HuH-7 (cell line): ENCODE measurements around the gene MFAP3L.
A peak's percentile ranks its signal among the peaks of the same experiment; 100 is the strongest.
"Not testable (repeated sequence)": the region's sequence is repeated elsewhere in the genome, so short reads cannot be mapped to it uniquely, and the experiment has no call there.

Experiments
- DNase-seq: peaks from one replicate; pipeline ENCODE4 v3.0.0; 2011; ENCODE audit warnings: low spot score

Gene MFAP3L

DNA sequence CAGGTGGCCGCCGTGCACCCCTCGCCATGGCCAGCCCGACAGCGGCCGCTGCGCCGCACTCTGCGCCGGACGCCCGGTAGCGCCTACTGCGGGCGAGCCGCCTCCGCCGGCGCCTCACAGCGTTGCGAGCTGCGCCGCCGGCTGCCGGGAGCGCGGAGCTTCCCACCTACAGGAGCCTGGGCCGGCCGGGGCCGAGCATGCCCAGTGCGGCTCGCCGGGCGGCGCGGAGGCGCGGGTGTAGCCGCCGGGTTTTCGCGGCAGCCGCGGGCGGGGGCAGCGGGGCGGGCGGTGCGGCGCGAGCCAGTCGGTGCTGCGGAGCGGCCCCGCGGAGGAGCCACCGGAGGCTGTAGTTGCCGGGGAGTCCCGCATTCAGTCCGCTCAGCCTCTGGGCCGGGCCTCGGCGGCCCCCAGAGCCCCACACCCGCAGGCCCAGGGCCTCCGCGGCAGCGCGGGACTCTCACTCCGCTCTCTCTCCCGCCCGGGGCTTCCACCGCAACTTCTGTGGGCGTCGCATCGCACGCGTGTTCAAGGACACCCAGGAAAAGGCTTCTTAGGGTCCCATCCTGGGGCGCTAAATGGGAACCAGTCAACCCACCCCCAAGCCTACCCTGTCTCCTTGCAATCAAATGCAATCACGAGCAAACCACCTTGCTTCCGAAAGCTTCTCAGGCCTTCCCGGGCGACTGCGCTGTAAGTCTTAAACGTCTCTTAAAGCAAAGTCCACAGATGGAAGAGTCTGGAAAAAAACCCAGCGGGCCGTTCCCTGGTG lies at the start of gene MFAP3L:
Gene MFAP3L, minus strand, starts transcription at position 143 of the 769 bp plus-strand sequence. CDS start 20,518 bp downstream, outside the sequence.
- DNase-seq, result peak; percentile 90

DNA sequence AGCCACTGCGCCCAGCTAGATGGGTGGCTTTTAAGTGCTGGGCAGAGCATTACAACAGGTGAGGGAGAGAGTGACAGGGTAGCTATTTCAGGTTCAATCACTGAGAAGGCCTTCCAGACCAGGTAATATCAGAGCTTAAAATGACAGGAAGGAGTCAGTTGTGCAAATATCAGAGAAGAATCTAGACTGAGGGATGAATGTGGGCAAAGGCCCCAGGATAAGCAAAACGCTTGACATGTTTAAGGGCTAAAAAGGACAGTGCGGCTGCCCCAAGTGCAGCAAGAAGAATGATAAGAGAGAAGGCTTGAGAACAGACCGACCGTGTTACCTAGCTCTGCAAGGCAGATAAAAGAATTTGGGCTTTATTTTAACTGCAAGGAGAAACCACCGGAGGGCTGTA lies 45.0 kb upstream of the MFAP3L start:
- DNase-seq, result no peak

DNA sequence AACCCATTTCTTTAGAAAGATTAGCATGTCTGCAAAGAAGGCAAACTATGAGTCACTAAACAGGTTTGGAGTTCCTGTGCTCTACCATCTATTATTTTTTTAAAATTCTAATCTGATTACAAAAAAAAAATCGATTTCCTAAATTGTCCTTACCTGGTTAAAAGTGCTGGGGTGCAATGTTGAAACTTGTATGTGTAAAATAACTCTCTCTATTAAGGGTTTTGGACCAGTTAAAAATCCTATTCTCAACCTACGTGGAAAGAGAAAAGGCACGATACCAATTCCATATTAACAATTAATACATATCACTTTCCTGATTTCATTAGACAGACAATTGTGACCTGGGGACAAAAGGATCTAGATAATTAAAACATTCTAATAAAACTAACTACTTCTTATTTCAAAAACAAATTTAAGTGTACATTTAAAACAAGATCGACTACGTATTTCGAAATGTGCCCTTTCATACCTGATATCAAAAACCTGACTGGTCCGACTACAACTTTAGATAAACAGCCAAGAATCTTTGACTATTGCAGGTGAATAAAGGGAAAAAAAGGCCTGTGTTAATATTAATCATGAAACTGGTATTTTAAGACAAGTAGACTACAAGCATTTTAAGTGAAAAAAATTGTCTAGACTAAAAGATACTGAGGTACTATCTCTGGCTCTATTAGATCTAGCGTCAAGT lies 42.4 kb upstream of the MFAP3L start:
- DNase-seq, result no peak

DNA sequence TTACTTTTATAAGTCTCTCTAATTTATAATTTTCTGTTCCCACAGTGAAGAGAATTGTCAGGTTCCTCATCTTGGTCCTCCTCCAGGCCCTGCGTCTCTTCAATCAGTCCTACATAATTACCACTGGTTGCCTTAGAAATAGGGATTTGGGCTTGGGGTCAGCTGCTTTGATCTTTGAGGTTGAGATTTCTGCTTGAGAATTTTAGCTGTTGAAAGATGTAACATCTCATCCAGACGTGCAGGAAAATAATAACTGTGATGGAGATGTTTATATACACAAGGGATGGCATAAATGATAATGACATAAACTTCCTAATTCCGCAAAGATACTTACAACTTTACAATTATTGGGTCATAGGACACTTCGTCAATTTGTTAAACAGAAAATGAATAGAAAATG lies 33.2 kb upstream of the MFAP3L start:
- DNase-seq, result no peak

DNA sequence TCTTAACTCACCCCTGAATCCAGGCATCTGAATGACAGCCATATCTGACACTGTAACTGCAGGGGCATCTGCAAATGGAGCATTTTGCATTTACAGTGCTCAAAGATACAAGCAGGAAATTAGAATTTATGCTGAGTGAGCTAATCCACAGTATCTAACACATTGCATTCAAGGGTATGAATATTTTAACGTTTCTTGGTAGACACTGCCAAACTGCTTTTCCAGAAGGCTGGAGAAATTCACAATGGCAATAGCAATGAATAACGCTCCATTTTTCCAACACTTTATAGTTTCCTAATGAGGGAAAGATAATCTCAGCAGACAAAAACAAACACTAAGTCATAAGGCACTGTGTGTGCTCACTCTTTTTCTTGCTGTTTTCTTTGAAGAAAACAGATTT lies 32.6 kb upstream of the MFAP3L start:
- no peak for DNase-seq

DNA sequence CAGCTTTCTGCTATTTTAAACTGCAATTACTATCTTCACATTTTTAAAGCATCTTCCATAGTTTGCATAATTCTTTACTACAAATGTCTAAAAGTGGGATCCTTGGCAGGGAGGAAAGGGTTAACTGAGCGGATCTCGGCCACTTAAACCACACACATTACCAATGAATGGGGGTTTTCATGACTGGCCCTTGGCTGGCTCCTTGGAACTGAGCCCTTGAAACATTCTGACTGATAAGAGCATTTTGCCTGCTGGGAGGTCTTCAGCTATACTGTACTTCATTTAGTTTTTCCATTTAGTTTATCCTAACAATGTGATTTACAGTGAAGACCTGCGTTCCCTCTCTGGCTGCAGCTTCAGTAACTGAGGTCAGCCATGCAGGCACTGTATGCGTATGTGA lies 31.7 kb upstream of the MFAP3L start:
- no peak for DNase-seq

DNA sequence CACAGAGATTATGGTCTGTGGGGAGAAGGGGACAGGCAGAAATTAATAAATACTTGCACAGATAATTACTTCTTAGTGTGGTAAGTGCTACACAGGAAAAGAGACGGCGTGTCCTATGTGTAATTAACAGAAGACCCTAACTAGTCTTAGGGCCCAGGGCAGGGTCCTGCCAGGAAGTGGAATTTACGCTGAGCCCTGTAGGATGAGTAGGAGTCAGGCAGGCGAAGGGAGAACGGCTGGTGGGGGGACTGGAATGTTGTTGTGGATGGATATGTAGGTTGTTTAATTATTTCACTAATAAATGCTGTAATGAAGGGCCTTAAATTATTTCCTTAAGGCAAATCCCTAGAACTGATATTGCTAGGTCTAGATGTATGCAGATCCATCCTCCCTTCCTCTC lies 26.7 kb upstream of the MFAP3L start:
- no peak for DNase-seq

DNA sequence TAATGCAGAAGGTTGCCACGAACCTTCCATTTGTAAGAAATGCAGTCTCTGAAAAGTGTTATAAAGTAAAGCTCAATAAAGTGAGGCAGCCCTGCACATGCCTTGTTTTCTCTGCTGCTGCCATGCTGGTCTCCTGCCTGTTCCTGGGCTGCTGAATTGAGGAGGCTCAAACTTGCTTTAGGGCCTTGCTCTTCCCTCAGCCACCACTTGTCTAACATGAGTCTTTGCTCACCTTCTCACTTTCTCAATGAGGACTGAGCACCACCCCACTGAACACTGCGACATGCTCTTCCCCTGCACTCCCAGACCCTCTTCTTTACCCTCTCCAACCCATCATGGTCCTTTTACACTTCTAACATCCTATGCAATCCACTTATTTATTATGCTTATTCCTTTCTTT lies 25.2 kb upstream of the MFAP3L start:
- peak; percentile 20 for DNase-seq

DNA sequence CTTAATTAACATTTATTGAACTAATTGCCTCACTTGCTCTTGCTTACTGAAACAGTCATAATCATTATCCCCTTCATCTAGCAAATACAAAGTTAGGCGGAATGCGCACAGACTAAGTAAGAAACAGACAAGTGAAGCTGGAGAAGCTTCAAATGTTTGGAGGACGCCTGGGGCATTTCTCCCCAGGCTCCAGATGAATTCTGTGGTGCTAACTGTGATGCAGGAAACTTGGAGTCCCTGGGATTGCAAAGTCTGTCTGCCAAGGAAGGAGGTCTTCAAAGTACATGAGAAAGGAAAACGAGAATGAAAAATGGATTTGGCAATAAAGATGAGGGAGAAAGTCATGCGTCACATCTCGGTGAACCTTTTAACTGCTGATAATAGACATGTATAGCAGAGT lies 23.6 kb upstream of the MFAP3L start:
- no peak for DNase-seq

DNA sequence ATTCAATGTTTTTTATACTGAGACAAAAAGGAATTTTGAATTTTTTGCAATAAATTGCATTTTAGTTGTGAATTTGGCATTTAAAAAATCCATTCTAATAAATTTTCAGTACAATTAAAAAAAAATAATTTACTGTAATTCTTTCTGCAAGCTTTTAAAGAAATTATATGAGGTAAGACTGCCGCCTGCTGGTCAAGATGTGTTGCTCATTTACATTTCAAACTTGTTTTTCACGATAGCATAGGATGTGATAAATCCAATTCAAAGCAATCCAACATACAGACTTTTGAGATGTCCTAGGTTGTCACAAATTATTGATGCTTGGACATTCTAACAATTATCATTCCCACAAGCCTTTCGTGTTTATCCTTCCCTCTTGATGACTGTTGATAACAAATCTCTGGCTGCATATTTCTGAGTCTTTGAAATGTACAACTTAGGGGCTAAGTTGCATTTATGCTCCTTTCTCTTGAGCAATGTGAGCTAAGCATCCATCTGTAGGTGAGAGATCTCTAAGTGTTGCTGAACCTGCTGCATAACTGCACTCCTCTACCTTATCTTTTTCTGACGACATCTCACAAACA lies 21.7 kb upstream of the MFAP3L start:
- DNase-seq, result peak; percentile 34

DNA sequence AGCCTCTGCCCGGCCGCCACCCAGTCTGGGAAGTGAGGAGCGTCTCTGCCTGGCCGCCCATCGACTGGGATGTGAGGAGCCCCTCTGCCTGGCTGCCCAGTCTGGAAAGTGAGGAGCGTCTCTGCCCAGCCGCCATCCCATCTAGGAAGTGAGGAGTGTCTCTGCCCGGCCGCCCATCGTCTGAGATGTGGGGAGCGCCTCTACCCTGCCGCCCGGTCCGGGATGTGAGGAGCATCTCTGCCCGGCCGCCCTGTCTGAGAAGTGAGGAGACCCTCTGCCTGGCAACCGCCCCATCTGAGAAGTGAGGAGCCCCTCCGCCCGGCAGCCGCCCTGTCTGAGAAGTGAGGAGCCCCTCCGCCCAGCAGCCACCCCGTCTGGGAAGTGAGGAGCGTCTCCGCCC lies 20.0 kb upstream of the MFAP3L start:
- not testable (repeated sequence) for DNase-seq

DNA sequence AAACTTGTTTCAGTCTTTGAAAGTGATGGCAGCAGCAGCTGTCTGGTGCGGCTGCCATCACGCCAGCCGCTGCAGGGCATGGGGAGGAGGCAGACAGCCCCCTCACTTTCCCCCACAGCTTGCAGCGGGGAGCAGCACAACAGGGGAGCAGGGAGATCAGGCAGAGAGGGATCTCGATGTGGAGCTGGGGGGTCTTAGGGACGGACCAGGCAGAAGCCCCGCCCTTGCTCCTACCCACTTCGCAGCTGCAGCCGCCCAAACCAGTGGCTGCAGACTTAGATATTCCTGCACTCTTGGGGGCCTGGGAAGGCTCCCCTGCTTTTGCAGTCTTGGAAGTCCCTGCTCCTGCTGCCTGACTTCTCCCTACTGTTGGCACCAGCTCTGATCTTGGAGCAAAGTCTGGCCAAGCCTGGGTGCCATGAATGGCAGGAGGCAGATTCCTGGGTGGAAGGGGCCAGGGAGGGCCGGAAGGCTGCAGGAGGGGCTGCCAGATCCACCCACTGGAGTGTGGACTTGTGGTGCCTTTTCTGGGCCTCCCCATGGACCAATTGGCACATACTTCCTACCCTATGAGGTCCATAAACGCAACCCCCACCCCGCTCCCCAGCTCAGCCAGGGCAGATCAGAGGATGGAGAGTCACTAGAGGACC lies 14.0 kb upstream of the MFAP3L start:
- DNase-seq, result no peak

DNA sequence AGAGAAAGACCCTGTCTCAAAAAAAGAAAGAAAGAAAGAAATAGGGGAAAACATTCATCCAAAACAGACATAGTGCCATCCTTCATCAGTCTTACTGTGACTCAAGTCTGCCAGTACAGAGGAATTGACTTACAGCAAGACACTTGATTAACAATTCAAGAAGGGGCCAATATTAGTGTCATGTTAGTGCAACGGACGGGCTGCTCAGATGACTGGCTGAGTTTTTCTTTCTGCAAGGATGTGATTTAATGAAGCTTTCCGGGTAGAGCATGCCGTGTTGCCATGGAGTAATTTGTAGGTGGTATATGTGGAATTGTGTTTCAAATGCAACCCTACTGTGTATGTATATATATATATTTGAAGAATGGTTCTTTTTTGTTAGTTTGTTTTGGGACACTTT lies 12.6 kb upstream of the MFAP3L start:
- DNase-seq, result no peak

DNA sequence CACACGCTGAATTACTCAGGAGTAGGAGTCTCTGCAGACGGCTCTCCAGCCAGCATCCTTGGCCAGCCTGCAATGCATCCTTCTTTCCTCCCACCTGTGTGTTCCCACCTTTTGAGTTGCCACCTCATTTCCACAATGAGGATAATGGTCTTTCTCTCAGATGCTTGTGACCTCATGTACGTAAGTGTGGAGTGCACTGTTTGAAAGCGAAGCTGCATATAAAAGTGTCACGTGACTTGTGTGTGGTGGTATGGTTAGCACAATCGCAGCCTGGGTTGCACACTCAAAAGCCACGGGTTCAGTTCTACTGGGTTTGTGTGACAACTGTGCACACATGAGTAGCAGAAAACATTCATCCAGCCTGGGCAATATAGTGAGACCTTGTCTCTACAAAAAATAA lies 12.0 kb upstream of the MFAP3L start:
- DNase-seq, result no peak

DNA sequence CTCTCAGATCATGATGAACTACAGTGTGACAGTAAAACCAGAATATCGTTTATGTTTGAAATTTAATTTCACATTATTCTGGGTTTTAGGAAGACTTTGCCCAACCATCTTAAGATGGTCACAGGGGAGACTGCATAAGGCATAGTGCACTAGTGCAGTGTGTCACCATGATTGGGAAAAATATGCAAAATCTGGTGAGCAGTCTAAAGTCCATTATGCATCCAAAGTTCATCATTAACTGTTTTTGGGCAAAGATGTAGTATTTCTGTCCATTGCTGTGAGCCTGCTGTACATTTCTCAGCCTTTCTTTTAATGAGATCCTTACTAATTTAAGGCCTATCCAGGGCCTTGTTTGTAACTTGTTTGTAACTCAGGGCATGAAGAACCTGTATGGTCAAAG lies 11.3 kb upstream of the MFAP3L start:
- peak; percentile 51 for DNase-seq

DNA sequence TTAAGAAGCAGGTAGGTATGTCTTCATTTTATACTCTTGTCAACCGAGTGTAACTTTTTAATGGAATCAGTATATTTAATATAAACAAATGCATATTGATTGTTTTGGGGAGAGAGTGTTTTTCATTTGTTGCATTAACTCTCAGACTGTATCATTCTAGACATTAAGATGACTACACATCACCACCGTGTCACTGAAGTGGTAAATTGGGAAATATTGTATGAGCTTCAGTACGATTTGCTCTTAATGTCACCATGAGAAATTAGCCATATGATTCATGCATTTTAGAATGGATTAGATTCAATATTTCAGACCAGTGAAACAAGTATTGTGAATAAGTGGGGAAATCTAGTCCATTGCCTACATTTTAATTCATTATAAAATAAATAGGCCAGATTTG lies 9.7 kb upstream of the MFAP3L start:
- no peak for DNase-seq

DNA sequence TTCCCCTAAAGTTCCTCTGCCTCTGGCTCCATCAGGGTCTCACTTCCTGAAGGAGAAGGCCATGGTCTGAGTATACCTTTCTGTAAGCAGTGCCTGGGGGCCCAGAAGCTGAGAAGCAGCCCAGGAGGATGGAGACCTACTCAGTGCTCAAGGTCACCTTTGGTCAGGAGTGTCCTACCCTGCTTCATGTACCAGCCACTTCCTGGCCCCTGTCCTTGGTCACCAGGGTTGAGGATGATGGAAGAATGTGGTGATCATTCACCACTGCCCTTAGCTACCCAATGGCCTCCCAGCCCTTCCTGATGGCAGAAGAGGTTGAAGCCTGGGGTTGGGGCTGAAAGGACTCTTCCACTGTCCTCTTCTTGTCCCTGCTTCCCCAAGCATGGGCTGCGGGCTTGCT lies 9.0 kb upstream of the MFAP3L start:
- no peak for DNase-seq

DNA sequence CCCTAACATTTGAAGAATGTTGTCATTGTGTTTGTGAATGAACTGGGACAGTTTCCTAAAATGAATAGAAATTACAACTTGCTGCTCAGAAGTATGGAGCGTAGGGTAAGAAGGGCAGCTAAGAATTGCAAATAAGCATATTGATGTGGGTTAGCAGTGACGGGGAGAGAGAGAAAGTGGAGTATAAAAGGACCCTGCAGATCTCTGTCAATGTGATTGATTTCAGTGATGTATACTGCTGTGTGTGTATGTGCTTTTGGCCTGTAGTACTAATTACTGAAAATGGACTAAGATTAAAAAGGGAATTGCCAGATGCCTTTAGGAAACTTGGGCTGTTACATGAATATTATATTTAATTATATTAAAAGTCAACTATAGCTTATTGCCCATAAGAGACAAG lies 7.8 kb upstream of the MFAP3L start:
- no peak for DNase-seq

DNA sequence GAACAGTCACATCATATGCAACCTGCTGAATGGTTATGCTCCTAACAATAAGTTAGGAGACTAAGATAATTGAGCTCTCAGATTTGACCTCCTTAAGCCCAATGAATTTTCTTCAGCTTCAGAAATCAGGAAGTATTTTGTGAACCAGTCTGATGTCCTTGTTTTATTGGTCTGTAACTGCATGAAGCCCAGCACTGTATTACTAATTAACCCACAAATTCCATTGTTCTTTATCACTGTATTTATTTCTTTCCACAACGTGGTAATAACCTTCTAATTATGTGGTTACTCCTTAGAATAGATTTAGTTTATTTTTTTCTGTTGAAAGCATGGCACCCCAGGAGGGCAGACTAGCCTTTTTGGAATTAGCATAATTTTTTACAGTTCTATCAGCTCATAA lies 3.9 kb upstream of the MFAP3L start:
- DNase-seq, result no peak

DNA sequence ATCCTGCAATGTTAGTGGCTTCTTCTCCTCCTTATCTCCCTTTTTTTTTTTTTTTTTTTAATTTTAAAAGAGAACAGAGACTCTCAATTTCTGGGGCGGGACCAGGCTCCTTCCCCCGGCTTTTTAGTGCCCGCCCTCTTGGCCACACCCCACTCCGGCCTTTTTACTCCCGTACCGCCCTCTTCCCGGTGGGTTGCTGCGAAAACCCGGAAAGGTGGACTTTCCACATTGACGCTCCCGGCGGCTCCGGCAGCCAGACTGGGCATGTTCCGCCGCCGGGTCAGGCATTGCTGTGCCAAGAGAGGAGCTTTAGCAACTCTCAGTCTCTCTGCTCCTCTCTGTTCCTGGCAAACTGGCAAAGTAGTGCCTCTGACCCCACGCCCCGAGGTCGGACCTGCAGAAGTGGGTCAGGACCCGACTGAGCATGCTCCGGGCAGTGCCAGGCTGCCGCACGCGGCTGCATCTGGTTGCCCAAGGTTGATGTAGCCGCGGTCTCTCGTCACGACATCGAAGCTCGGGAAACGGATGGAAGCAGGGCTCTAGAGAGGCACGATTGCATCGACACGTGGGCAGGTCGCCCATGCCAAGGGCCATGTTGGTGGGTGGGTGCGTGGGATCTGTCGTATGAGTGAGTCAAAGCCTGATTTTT lies 1.1 kb upstream of the MFAP3L start:
- peak; percentile 84 for DNase-seq

DNA sequence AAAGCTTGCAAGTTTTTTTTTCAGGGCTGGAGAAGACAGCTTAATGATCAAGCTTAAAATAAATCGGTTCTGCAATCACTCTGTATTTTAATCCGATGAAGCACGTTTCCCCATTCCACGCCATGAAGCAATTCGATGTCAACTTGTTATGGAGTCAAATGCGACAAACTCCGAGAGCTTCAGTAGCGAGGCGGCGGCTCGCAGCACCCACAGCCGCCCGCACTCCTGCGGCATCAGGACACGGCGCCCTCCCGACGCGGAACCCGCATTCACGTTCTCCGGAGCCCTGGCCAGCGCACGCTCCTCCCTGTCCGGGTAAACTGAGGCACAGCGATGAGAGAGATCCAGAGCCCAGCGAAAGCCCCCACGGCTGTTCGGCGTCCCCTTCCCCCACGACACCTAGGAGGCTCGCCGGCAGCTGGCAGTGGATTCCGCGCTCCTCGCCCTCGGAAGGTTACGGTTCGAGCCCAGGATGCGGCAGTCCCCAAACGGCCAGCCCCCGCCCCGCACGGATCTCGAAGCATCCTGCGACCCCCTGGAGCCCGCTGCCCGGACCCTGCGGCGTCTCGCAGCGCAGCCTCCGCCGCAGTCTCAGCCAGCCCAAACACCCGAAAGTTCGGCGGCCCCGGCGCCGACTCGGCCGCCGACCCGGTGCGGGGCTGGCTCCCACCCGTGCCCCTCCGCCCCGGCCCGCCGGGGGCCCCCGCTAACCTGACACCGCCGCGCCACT lies 507 bp downstream of the MFAP3L start:
- DNase-seq, result peak; percentile 47

DNA sequence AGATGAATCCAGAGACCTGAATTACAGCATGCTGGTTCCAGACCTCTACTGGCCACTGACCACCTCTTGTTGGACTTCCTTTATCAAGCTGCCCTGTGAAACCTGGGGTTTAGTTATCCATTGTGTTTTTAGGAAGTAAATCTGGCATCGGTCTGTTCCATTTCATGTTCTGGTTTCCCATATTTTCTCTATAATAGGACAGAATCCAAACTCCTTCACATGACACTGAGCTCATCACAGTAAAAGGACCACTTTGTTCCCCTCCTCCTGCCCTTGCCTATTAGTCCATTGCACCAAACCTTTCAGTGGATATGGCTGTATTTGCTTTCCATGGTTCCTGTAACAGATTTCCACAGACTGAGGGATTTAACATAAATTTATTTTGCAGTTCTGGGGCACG lies 4.0 kb downstream of the MFAP3L start:
- DNase-seq, result no peak
